NCI-H2227 (cell line): ENCODE results near the gene TXNDC5.
"Not testable (repeated sequence)": the region's sequence is repeated elsewhere in the genome, so short reads cannot be mapped to it uniquely, and the experiment has no call there.

Experiments used
- DNase-seq: peaks from one replicate; lab custom pipeline; 2025; ENCODE audit not compliant: unreplicated experiment; lab: John Stamatoyannopoulos, UW

TXNDC5 gene

GRCh38 chr6:7897461-7898192 lies 13.0 kb downstream of the TXNDC5 start:
- DNase-seq, result no peak

DNA sequence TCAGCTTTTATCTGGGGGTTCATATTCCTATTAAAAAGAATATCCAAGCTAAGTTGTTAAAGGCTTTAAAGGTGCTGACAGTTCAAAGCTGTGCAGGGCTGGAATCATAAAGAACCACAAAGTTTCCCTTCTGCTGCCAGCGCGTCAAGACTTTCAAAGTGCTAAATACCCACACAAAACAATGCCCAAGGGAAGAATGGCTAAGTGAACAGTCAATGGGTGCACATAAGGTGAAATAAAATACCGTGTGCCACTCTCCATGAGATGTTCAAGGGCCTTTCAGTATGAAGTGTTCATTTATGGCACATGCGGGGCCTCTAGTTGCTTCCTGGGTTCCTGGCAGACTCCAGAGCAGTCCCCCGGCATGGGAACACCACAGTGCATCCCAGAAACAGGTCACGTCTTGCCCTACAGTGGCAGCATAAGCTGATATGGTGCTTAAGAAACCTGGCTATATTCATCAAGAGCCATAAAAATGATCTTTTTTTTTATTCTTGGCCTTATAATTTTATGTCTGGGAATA lies 14.1 kb downstream of the TXNDC5 start:
- no peak for DNase-seq

- no peak for DNase-seq
Observed at GRCh38 chr6:7895125-7895423, 15.5 kb downstream of the TXNDC5 start.

DNA sequence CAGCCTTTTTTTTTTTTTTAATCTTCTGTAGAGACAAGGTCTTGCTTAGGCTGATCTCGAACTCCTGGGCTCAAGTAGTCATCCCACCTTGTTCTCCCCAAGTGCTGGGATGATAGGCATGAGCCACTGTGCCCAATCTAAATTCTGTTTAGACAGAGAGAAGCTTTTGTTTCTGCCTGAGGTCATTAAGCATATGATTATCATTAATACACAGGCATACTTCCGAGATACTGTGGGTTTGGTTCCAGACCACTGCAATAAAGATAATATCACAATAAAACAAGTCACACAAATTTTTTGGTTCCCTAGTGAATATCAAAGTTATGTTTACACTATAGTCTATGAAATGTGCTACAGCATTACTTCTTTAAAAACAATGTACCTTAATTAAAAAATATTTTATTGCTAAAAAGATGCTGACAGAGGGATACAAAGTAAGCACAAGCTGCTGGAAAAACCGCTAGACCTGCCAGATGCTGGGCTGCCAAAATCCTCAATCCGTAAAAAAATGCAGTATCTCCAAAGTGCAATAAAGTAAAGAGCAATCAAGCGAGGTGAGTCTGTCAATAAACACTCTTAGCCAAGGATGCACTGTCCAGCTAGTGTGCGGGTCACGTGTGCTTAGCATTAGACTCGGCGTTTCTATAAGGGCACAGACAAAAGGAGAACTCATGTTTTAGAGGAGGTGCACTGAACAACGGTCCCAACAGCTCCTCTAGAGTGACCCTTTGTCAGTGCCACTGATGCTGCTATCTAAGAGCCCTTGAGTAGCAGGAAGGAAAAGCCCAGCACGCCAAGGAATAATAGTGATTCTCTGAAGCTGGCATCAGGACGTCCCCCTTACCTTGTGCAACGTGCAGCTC lies 16.1 kb downstream of the TXNDC5 start:
- DNase-seq, result no peak

DNA sequence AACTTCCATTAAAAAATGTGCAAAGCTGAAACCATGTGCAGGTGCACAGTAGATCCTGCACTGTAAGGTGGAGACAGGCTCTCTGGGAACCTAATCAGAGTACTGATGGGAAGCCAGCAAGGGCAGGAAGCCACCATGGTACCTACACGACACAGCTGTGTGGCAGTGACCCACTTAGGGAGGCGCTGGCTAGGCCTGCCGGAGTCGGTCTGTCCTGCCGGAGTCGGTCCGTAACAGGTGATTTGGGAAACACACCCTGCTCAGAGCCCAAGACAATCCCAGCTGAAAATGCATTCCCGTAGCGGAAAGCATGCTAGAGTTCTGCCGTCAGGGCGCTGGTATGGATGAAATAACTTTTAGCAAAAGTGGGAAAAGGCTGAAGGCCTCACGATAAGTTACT lies 17.2 kb downstream of the TXNDC5 start:
- no peak for DNase-seq

DNA sequence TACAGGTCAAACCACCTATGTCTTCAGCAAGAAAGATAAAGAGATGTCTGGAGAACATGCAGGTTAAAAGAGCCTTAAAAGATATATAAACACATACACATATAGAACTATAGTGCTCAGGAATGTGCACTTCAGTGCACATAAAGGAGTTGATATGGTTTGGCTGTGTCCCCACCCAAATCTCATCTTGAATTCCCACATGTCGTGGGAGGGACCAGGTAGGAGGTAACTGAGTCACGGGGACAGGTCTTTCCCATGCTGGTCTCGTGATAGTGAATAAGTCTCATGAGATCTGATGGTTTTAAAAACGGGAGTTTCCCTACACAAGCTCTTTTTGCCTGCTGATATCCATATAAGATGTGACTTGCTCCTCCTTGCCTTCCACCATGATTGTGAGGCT lies 18.2 kb downstream of the TXNDC5 start:
- not testable (repeated sequence) for DNase-seq

GRCh38 chr6:7891078-7891872 lies 19.3 kb downstream of the TXNDC5 start:
- DNase-seq, result no peak

- no peak for DNase-seq
Observed at GRCh38 chr6:7888587-7889357, 21.8 kb downstream of the TXNDC5 start.

DNA sequence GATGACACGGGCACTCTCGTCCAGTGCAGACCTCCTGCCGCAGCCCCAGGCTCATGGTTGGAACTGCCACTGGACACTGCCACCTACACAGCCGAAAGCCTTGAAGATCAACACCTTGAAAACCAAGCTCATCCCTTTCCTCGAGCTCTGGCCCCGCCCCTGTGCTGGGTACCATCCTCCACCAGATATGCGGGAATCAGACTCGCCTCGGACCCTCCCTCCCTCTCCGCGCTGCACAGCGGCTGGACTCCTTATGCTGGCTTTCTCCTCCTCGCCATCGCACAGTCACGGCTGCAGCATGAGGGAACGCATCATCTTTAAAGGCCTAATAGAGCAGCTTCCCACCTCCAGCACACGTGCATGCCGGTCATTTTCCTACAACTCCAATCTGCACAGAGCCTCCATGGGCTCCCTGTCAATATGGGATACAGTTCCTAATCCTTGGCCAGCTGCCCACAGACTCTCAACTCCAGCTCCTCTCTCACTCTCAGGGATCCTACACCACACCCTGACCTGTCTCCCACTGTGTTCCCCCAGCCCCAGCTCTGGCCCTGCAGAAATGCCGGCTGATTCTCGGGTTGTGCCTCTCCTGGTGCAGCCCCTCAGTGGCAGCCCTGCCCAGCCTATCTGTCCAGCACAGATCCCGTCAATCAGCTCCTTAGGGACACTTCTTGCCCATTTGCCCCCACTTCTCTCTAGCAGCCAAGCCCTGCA lies 23.2 kb downstream of the TXNDC5 start:
- peak; percentile 21 for DNase-seq

DNA sequence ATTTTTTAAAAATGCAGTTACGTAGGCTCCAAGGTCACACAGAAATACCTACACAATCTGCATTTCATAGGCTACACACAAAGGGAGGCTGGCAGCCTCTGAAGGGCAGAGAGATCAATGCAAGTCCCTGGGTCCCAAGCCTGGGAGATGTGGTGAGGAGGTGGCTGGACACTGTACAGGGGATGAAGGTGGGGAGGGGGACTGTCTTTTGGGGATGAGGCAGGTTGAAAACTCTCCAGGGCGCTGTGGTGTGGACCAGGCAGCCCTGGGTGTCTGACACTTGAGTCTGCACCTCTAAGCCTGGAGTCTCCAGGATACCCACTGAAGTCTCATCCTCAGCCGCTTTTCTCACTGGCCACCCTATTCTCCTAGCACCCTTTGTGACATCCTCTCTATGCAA lies 24.5 kb downstream of the TXNDC5 start:
- DNase-seq, result no peak

- DNase-seq, result no peak
Observed at GRCh38 chr6:7883381-7883780, 27.2 kb downstream of the TXNDC5 start.

DNA sequence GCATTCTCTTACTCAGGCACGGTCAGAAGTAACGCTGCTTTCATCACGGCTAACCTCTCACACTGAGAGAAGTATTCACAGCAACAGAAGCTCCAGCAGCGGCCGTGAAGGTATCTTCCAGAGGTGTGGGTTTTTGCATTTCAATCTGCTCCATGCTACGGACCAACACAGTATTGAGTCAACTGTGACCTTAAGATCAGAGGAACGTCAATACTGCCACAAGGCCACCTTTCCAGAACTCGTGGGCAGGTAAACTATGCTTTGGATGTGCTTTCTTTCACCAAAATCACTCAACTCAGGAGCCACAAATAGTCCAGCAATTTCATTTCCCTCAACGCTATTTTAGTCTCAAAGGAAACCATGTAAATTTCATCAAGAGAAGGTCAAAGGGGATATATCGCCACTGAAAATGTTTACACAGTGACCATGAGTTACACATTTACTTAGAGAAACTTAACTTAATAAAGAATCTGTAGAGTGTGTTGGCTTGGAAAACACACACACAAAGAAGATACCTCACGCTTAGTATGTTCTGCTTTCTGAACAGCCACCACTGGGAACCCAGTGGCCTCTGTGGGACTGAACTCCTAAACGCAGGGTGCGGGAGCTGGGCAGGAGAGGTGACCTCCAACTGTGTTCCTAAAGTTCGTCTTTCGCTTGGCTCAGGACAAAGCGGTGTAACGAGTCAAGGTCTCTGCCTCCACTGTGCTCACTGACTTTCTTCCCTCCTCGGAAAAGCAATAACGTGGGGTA lies 27.9 kb downstream of the TXNDC5 start:
- no peak for DNase-seq

DNA sequence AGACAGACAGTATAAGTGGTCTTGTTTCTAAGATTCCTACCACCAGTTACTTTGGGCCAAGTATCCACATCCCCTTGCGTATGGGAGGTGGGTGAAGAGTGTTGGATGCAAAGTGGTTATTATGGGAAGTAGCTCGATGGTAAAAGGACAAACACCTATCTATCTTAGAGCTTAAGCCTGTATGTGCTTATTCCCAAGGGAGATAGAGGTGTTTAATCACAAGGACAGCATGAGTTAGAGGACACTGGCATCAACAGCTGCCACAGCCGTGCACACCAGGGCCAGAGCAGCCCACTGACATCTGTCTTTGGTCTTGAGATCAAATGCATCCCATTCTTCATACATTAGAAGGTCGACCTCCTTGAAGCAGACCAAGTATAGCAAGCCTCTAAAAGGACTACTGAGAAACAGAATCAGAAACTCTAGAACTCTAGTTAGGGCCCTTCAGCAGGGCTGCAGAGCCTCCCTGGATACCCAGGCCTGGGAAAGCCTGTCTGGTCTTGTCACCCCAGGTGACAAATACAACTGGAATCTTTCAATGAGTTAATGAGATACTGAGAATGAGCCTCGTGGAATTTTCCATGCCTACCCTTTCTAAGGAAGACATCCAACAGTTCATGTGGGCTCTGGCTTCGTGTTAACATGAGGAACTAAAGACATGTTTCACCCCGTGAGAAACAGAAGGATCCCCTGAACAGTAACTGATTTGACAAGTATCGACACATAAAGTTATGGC lies 28.7 kb downstream of the TXNDC5 start:
- DNase-seq, result no peak

GRCh38 chr6:7880718-7881107 lies 29.9 kb downstream of the TXNDC5 start:
- no peak for DNase-seq

- no peak for DNase-seq
Observed at GRCh38 chr6:7879980-7880717, 30.4 kb downstream of the TXNDC5 start.

DNA sequence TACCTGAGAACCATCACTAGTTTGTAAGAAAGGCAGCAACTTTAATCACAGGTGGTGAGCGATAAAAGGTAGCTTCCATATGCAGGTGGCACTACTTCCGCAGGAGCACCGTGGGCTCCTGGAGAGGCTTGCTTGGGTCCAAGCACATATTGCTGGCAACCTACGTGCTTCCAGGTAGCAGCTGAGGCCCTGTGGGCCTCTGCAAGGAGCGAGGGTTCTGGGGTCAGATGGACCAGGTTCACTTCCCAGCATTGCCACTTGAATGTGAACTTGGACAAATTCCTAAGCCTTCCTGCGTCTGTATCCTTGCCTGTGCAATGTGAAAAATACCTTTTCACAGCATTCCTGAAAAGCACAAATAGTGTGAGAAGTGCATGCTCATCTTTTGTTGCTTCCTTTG lies 31.0 kb downstream of the TXNDC5 start:
- DNase-seq, result no peak

GRCh38 chr6:7879043-7879442 lies 31.5 kb downstream of the TXNDC5 start:
- no peak for DNase-seq

DNA sequence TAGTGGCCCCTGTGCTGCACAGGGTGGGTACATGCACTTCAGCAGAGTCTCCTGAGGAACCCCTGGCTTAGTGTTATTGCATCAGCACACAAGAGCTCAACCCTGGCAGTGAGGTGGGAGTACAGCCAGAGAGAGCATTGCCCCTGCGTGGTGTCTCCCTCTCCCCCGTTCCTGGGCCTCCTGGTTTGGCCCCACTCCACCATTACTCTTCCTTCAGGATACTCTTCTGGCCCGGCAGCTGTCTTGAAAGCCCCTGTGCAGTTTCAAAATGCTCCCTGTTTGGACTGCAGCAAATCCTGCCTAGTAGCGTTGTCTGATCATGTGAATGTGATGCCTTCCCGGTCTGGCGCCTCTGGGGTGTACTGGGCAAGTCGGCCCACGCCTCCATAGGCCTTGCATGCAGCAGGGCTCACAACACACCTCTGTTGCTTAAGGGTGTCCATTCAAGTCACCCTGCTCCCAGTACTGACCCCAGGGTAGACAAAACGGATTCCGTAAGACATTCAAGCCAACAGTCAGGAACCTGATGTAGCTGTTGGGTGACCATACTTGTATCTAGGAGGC lies 32.1 kb downstream of the TXNDC5 start:
- no peak for DNase-seq
